Breast epithelium (tissue), 3 donors: Measurements from ENCODE around the gene MTARC2.

Experiments used
- POLR2A ChIP-seq: fragments of 450-650 bp; IDR thresholded peaks from one replicate; pipeline ENCODE4 v1.6.1; 2016; ENCODE audit warnings: antibody characterized with exemption, mild to moderate bottlenecking, moderate library complexity
- POLR2AphosphoS5 ChIP-seq, 3 donors: sonication (generic); formaldehyde crosslinking; IDR thresholded peaks; one replicate each; pipeline ENCODE4 v1.6.1; 2017; ENCODE audit warnings: antibody characterized with exemption in 3 of 3
- TF ChIP-seq, protein P1 (sequence below), 3 donors: fragments of 450-650 bp; IDR thresholded peaks; one replicate each; pipeline ENCODE4 v1.5.1; 2016 to 2017; ENCODE audit warnings: antibody characterized with exemption in 3 of 3, mild to moderate bottlenecking in 3 of 3, moderate library complexity in 3 of 3

GRCh38 chr1:220748936-220749335, 814 bp downstream of the MTARC2 start:
- TF ChIP-seq, protein P1, sequence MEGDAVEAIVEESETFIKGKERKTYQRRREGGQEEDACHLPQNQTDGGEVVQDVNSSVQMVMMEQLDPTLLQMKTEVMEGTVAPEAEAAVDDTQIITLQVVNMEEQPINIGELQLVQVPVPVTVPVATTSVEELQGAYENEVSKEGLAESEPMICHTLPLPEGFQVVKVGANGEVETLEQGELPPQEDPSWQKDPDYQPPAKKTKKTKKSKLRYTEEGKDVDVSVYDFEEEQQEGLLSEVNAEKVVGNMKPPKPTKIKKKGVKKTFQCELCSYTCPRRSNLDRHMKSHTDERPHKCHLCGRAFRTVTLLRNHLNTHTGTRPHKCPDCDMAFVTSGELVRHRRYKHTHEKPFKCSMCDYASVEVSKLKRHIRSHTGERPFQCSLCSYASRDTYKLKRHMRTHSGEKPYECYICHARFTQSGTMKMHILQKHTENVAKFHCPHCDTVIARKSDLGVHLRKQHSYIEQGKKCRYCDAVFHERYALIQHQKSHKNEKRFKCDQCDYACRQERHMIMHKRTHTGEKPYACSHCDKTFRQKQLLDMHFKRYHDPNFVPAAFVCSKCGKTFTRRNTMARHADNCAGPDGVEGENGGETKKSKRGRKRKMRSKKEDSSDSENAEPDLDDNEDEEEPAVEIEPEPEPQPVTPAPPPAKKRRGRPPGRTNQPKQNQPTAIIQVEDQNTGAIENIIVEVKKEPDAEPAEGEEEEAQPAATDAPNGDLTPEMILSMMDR (IDR thresholded peaks at IDR 0.05): no peak
- TF ChIP-seq POLR2A (no peak), POLR2AphosphoS5 (IDR thresholded peaks at IDR 0.05) (no peak)
